DMS 273 (cell line): ENCODE measurements around the gene CUL4A.
"Not testable (repeated sequence)": the region's sequence is repeated elsewhere in the genome, so short reads cannot be mapped to it uniquely, and the experiment has no call there.

Source experiments
- DNase-seq: peaks from one replicate; lab custom pipeline; 2025; ENCODE audit not compliant: unreplicated experiment; lab: John Stamatoyannopoulos, UW

CUL4A gene

DNA sequence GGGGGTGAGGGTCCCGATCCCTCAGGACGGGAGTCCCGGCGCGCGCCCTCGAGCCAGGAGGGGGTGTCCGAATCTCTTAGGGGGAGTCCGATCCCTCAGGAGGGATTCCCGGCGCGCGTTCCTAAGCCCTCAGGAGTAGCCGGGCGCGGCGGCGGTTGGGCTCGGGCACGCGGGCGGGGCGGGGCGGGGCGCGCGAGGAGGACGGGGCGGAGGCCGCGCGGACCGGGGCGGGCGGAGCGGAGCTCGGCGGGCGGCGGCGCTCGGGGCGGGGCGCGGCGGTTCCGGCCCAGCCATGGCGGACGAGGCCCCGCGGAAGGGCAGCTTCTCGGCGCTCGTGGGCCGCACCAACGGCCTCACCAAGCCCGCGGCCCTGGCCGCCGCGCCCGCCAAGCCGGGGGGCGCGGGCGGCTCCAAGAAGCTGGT lies at the start of gene CUL4A:
Gene CUL4A, plus strand, starts transcription at position 278 of the 423 bp plus-strand sequence. Its CDS starts 15 bp downstream, at position 293.
- DNase-seq, result peak; percentile 86

DNA sequence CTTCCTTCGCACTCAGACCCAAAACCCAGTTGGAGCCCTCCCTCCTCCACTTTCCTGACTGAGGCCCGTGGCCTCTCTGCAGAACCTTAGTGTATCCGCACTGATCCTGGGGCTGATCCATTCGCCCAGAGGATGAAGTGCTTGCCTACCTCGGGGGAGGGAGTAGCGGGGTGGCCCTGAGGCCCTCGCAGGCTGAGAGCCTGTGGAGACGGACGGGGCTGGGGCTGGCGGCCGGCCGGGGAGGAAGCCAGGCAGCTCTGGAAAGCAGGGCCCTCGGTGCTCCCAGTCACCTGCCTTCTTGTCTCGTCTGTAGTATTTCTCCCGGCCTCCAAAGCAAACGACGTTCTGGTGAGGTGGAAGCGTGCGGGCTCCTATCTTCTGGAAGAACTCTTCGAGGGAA lies 49.7 kb upstream of the CUL4A start:
- DNase-seq, result no peak

DNA sequence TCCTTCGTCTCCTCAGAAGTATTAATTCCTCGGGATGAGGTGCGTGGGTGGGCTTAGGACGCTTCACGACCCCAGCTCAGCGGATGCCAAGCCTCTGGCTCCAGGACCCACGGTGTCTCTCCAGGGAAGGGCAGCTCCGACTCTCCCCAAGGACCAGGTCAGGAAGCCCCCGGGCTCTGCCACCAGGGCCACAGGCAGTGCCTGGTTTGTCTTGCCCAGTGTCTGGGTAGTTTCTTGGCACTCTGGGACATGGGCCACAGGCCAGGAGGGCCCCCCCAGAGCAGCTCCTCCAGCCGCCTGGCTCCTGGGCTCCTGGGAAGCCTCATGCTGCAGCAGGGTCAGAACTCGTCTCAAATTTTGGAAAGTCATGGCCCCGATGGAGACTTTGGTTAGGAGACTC lies 48.4 kb upstream of the CUL4A start:
- DNase-seq, result no peak

- DNase-seq, result no peak
These were observed 48.0 kb upstream of the CUL4A start for GRCh38 chr13:113161433-113161832.

- not testable (repeated sequence) for DNase-seq
These were observed 47.4 kb upstream of the CUL4A start for GRCh38 chr13:113161975-113162374.

GRCh38 chr13:113162783-113163685 lies 46.4 kb upstream of the CUL4A start:
- DNase-seq, result peak; percentile 23

GRCh38 chr13:113164492-113164891 lies 44.9 kb upstream of the CUL4A start:
- DNase-seq, result no peak

DNA sequence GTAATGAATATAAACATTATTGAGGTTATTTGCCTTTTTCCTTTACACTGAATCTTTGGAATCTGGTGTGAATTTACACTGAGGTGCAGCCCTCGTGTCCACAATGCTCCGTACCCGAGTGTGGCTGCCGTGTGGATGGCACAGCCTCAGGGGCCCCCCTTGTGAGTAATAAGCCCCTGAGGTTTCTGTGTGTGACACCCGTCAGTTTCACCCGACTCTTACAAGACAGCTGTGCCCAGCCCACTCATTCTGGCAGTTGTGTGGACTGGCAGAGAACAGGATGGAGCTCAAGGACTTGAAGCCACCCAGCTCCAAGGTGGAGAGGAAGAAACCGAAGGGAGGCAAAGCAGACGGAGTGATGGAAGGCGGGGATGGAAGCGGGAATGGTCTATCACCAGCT lies 43.1 kb upstream of the CUL4A start:
- no peak for DNase-seq

DNA sequence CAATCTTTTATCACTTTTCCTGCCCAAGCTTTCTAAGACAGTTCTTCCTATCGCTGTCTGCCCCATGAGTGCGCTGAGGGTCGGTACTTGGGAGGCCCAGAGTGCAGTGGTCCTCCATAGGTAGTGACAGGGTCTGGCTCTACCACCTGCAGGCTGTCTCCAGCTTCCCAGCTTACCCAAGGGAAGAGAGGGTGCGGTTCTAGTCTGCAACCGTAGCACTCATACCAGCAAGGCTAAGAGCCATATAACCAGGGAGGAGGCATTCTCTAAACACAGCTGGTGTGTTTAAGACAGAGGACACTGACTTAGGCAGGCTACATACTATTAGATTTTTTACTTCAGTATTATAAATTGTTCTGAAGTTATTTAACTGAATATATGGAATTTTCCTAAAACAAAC lies 42.7 kb upstream of the CUL4A start:
- DNase-seq, result no peak

DNA sequence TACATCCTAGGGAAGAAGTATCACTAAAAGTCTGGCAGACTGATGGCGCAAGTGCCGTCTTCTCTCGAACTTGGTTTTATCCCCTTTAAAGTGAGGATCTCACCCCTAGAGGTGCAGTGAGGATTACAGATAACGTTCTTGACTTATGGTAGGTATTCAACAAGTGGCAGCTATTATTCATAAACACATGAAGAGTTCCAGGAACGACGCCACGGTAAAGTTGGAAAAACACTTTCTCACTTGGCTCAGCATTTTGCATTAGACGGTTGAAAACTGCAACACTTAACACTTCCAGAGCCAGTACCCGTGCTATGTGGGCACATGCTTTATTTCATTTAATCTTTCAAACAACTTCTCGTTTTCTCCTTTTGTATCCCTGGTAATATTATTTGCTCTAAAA lies 42.3 kb upstream of the CUL4A start:
- DNase-seq, result no peak

DNA sequence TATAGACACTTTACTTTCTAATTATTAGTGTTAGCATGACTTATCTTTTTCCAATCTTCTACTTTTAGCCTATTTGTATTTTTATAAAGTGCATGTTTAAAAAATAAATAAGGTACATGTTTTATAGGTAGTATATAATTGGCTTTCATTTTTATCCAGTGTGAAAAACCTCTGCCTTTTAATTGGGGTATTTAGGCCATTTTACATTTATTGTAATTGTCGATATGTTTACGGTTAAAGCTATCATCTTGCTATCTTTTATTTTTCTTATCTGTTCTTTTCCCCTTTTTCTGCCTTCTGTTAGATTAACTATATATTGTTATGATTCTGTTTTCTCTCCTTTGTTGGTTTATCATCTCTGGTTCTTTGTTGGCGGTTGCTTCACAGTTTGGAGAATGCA lies 41.8 kb upstream of the CUL4A start:
- DNase-seq, result no peak

DNA sequence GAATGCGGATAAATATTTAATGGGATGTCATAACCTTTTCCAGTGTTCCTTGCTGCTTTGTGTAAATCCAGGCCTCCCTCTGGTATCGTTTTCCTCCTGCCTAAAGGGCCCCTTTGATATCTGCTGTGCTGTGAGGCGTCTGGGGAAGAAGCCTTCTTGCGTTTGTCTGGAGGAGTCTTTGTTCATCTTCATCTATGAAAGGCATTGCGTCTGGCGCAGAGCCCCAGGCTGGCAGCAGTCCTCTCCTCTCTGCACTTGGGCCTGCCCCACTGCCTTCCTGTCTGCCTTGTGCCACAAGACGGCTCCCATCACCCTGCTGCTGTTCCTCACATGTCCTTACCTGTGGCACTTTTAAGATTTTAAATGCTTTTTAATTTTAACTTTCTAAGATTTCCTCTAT lies 41.2 kb upstream of the CUL4A start:
- DNase-seq, result no peak

GRCh38 chr13:113169277-113170272 lies 39.8 kb upstream of the CUL4A start:
- DNase-seq, result no peak

DNA sequence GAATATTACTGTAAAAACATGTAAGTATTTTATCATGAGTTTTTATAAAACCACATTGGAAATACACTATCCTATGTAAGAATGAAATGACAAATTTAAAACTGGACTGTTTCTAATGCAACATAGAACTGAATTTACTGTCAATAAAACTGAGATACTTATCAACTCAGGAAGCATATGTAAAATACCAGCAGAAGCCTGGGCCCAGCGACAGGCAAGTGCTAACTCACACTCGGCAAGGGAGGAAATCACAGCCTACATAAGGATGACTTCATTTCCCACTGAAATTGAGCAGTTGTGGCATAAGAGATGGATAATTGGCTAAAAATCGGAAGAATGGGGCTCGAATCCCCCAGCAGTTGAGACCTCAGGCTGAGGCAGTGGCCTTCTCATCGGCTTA lies 38.9 kb upstream of the CUL4A start:
- no peak for DNase-seq

DNA sequence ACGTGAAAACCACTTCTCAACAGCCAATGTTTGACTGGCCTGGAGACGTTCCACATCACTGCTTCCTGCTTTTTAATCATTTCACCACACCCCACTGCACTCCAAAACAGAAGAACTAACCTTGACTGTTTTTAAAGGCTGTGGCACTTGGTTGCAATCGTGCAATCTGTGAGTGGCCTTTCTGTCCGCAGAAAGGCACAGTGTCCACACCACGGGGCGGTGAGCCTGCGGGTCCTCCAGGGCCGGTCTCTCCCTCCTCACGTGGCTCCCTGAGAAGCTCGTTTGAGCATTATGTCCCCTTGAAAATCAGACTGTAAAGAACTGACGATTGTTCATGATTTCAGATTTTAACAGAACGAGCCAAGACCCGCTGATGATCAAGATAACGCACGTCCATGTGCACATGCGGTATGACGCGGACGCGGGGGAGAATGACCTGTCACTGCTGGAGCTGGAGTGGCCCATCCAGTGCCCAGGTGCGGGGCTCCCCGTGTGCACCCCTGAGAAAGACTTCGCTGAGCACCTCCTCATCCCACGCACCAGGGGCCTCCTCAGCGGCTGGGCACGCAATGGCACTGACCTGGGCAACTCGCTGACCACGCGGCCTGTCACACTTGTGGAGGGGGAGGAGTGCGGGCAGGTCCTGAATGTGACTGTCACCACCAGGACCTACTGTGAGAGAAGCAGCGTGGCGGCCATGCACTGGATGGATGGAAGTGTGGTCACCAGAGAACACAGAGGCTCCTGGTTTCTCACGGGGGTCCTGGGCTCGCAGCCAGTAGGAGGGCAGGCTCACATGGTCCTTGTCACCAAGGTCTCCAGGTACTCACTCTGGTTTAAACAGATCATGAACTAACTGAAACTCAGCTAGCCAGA lies 37.9 kb upstream of the CUL4A start:
- no peak for DNase-seq

DNA sequence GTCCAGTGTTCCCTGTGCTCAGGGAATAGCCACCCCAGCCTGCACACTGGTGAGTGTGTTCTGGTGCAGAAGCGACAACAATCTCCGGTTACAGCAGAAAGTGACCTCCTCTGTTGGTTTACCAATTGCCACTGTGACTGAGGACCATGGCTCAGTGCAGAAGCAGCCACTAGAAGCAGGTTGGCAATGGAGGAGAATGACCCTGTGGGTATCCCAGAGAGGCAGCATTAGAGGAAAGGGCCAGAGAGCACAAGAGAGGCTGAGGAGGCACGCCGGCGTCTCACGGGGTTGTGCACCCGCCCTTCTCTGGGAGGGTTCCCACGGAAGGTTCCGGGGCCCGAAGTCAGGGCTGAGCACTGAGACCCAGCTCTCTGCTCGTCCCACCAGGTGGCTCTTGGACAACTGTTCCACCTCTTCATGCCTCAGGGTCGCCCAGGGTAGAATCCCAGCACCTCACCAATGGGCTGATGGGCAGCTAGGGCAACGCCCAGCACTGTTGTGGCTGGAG lies 36.9 kb upstream of the CUL4A start:
- DNase-seq, result no peak

DNA sequence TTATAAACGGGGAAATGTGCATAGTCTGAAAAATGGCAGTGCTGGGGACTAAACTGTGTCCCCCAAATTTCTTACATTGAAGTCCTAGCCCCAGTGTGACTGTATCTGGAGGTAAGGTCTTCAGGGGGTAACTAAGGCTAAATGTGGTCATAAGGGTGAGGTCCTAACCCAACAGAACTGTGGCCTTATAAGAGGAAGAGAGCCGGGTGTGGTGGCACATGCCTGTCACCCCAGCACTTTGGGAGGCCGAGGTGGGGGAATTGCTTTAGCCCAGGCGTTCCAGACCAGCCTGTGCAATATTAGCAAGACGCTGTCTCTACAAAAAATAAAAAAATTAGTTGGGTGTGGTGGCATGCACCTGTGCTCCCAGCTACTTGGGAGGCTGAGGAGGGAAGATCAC lies 33.1 kb upstream of the CUL4A start:
- DNase-seq, result no peak

DNA sequence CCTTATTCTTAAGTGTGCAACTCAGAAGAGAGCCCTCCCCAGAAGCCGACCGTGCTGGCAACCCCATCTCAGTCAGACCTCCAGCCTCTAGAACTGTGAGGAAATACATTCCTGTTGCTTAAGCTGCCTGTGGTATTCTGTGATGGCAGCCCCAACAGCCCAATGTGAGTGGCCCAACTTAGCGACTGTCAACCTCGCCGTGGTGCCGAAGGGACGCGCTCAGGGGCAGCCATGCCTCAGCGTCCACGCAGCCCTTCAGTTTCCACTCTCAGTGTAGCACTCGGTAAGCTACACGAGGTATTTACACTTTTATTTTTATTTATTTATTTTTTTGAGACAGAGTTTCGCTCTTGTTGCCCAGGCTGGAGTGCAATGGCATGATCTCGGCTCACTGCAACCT lies 32.6 kb upstream of the CUL4A start:
- DNase-seq, result no peak

DNA sequence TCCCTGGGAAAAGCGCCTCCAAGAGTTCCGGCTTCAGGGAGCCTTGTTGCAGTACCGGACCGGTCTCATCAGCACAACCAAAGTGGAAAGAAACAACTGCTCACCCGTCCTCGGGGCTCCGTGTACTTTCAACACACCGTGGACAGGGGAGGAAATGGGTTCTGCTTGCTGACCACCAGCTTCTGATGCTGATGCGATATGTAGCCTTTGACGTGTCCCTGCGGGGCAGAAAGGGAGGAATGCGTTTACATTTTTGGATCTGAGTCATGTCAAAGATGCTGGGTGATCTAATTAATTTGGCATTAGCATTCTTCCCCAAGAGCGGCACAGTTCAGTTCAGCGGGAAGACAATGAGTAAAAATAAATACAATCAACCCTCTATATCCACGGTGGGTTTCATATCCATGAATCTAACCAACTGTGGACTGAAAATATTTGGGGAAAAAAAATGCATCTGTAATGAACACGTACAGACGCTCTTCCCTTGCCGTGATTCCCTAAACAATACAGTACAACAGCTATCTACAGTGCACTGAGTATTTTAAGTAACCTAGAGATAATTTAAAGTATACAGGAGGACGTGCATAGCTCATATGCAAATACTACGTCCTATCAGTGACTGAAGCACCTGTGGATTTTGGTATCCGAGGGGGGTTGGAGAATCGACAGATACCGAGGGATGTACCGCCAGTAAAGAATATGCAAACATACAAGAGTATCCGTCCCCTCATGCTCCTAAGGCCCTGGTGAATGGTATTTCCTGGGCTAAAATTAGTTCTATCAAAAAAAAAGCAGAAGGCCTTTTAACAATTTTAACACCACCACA lies 31.1 kb upstream of the CUL4A start:
- DNase-seq, result no peak

DNA sequence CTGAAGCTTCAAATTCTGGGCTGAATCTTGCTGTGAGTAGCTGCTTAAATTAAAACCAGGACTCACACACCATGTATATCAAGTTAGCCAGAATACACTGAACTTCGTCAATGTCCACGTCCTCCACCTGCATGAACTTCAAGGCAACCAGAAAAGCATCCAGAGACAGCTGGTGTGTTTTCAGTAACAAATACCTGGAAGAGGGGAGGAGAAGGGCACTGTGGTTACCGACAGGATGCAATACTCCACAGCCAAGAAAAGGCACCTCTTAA lies 30.6 kb upstream of the CUL4A start:
- no peak for DNase-seq
